CD4-positive, alpha-beta T cell treated with Interleukin-6 for 4 hours (primary cell): ENCODE results near the gene CCDC17.

Source experiments
- DNase-seq: peaks from one replicate; pipeline ENCODE4 v3.0.0-alpha.2; 2020; ENCODE audit warnings: mixed read lengths

CCDC17 gene

GRCh38 chr1:45574105-45574626 is 49.7 kb downstream of the CCDC17 start:
- DNase-seq: no peak

- no peak for DNase-seq
Observed at GRCh38 chr1:45573231-45573804, 50.5 kb downstream of the CCDC17 start.

GRCh38 chr1:45570631-45571030 is 53.2 kb downstream of the CCDC17 start:
- DNase-seq: no peak
